Non-pigmented ciliary epithelial cell (primary cell): ENCODE measurements around the gene TCF7L2.

ENCODE experiments used
- DNase-seq: peaks from one replicate; pipeline ENCODE4 v3.0.0-alpha.2; 2010; ENCODE audit warnings: low read depth

Gene TCF7L2

DNA sequence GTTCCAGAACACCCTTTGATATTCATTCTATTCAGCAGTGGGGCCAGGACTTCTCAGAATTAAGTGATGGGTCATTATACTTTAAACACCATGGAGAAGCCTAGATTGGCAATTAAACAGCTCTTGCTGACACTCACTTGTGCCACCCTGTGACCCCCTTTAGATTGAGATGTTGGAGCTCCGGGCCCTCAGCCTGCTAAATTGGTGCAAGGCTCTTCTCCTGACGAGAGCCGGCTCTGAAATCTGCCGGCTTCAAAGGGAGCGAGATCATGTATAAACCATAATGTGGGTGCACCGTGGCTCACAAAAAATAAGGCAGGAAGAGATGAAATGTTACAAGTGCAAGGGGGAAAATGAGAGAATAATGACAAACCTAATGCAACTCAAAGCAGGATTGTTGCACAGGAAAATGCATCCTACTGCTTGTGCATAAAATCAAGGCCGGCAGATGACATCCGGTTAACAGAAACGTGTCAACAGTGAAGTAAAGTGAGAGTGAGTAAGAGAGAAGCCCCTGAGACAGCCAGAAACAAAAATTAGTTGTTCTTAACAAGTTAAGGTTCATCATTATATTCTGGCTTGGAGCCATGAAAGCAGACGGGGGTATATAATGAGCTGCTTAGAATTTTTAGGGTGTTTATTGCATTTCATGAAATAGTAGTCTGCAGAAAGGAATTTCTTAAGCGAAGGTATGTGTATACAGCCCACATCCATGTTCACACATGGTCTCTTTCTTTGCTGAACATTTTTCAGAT is 198.2 kb downstream of the TCF7L2 start:
- no peak for DNase-seq

GRCh38 chr10:113148901-113149300 is 198.9 kb downstream of the TCF7L2 start:
- DNase-seq, result no peak

DNA sequence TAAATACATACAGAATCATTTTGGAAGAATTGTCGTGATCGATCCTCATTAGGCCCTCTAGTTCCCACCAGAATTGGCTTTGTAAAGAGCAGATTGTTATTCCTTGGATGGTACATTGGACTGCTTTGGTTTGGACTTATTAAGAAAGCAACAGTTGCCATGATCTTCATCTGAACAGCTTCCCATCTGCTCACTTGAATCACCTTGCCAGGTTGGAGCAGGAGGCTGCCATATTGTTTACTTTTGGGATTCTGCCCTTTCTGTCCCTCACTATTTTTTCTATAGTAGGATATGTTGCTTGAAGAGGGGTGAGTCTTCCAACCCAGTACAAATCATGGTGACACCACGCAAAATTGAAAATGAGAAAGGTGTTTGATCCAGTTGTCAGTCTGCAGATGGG is 199.6 kb downstream of the TCF7L2 start:
- no peak for DNase-seq

GRCh38 chr10:113151190-113151666 is 201.2 kb downstream of the TCF7L2 start:
- DNase-seq, result no peak

- DNase-seq, result no peak
Observed at GRCh38 chr10:113153493-113154102, 203.6 kb downstream of the TCF7L2 start.

DNA sequence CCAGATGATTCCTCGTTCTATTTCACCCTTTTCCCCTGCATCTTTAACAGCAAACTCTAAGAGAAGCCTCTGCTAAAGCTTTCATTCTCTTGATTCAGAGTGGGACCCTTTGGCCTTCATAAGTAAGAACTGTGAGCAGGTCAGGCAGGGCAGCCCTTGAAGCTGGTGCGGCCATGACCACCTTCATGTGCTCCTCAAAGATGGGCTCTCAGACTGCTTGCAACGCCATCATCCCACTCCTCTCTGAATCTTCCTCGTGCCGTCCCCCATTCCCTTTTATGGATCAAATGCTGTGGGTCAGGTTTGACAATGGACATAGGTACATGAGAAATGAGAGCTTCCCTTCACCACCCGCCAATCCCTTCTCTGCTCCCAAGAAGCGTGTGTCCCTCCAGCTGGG is 207.4 kb downstream of the TCF7L2 start:
- DNase-seq, result no peak

GRCh38 chr10:113158183-113158582 is 208.1 kb downstream of the TCF7L2 start:
- no peak for DNase-seq

DNA sequence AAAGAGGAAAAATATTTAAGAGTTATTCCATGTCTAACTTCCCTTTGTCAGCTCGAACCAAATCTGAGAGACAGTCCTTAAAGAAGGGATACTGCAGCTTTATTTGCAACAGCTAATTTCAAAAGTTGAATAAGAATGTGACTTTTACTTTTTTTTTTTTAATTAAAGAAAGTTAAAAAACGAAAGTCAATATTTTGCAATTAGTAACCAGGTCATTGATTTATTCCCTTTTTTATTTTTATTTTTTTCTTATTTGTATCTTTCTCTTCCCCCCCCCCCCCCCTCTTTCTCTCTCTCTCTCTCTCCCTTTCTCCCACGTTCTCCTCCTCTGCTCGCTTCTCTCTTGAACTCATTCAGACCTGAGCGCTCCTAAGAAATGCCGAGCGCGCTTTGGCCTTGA is 209.5 kb downstream of the TCF7L2 start:
- no peak for DNase-seq

- DNase-seq, result no peak
Observed at GRCh38 chr10:113160641-113161040, 210.6 kb downstream of the TCF7L2 start.

DNA sequence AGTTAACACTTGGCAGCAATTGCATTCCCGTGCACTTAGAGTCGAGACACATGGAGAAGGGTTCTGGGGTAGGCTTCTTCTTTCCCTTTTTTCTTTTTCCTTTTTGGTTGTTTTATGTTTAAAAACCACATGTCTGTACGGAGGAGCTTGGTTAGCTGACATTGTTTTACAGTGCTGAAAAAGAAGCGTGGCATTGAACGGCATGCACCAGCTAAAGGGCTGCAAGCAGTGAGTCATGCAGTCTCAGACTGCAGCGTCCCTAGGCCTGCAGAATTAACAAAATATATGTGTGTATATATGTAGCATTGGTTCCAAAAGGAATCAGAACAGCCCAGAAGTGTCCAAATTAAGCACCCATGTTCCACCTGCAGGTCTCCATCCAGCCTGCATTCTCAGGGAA is 211.0 kb downstream of the TCF7L2 start:
- DNase-seq, result no peak

- DNase-seq, result no peak
Observed at GRCh38 chr10:113162960-113163359, 212.9 kb downstream of the TCF7L2 start.

GRCh38 chr10:113165673-113166072 is 215.6 kb downstream of the TCF7L2 start:
- no peak for DNase-seq

GRCh38 chr10:113167702-113168101 is 217.7 kb downstream of the TCF7L2 start:
- DNase-seq, result no peak

DNA sequence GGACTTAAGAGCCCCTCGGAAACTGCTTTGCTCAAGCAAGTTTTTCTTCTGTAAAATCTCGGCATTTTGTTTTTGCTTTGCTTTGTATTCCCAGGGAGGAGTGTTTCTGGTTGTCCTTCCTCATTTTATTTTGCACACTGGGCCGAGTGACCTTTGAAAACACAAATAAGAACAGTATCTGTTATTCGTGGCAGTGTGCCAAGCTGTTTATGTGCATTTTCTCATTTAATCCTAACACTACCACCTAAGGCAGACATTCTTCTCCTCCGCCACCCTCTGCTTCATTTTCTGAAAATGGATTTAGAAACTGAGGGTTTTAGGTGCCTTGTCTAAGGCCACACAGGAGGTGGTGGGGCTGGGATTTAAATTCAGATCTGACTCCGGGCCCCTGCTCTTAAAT is 218.5 kb downstream of the TCF7L2 start:
- no peak for DNase-seq

DNA sequence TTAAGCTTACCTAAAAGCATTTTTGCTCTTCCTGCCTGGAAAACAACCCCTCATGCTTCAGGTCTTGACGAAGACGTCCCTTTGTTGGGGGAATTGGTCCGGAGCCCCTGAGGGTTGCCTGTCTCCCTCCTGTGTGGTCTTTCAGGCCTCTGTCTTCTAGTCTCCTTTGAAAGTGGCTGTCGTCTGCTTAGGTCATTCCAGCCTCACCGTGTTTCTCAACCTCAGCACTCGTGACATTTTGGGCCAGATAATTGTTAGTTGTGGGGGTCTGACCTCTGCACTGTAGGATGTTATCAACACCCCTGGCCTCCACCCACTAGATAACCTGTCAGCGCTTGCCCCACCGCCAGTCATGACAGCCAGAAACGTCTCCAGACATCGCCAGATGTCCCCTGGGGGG is 219.1 kb downstream of the TCF7L2 start:
- no peak for DNase-seq

DNA sequence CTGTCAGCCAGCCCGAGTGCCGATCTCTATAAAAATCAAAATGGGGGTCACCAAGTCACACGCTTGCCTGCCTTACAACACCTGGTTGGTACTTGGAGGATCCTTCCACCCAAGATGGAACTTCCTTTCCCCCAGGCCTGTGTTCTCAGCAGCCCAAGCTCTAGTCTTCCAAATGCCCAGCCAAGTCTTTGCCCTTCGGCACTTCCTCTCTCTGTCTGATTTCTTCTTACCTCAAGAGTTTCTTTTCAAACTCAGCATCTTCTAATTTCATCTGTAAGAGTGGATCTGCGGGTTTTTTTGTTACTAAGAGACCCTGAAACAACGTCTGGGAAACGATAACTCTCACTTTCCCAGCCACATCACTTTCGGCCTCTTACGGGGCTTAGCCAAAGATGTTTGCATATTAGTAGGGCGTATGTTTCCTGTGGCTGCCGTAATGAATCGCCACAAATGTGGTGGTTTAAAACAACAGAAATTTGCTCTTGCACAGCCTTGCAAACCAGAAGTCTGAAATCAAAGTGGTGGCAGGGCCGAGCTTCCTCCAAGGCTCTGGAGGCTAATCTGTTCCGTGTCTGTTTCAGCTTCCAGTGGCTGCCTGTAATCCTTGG is 219.9 kb downstream of the TCF7L2 start:
- DNase-seq, result no peak

DNA sequence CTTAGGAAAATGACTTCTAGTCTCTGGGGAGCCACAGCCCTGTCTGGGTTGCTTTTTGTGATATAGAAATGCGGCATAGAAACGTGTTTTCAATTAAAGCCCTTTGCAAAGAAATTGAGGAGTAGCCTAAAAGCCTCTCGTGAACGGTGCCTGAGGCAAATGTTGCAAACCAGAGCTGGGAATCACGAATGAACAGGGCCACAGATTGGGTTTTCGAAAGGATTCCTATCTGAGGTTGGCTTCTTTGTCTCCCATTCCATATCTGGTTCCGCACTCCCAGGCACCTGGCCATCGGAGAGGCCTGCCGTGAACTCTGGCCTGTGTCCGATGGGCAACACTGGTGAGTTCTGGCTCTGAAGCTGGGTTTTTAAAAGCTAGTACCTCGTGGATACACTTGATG is 221.6 kb downstream of the TCF7L2 start:
- DNase-seq, result no peak

DNA sequence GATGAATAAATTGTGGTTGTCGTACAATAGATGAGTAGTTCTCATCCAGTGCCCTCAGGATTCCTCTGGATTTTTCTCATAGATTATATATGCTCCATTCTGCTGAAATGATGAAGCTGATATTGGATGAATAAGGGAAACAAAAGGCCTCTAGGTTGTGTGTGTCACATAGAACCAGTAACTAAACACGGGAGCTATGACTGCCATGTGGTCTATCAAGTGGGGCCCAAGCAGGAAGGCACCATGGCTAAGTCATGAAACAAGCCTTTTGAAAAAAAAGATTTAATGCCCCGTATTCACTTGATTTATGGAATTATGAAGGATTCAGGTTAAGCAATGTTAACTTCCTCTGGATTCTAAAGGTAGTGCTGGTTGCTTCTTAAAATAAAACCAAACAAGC is 225.1 kb downstream of the TCF7L2 start:
- DNase-seq, result no peak

- DNase-seq, result no peak
Observed at GRCh38 chr10:113175756-113176651, 226.0 kb downstream of the TCF7L2 start.

- no peak for DNase-seq
Observed at GRCh38 chr10:113176652-113177155, 226.7 kb downstream of the TCF7L2 start.

DNA sequence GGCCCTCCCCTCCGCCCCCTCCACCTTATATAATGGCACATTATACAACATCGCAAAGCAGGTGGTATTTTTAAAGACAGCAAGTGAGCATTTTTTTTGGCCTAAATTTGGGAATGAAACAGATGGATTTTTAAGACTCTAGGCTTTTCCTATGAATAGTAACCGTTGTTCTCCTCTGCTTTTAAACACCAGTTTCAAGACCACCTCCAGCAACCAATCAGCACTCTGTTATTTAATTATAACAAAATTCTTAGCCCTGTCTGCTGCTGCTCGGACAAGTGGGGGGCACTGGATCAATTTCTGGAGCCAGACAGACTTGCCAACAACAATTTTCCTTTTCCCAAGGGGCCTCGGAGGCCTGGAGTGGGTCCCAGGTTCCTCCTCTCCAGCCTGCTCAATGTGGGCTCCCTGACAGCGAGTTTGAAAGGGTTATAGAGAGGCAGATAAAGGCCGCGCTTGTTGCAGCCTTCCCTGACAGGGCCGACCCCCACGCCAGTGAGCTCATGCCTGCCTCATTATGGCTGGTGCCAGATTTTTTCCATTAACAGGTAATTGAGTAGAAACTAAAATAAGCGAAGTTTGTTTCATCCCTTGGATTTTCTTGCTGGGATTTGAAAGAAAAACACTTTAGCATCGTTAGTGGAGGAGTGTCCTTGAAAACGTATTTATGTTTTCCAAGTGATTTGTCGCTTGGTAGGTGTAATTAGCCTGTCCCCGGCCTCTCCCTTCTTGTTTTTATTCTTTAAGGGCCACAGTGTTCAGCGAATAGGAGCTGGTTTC is 227.3 kb downstream of the TCF7L2 start:
- DNase-seq, result no peak
